ENCODE data around the gene ZNF662. TPM values are rescaled to one million over a fixed set of nuclear protein-coding genes. Genes with fewer than 3 reads are reported as not detected.

Gene ZNF662
- total RNA-seq, 1 experiment from 2014 or later, result 0.04 TPM

DNA sequence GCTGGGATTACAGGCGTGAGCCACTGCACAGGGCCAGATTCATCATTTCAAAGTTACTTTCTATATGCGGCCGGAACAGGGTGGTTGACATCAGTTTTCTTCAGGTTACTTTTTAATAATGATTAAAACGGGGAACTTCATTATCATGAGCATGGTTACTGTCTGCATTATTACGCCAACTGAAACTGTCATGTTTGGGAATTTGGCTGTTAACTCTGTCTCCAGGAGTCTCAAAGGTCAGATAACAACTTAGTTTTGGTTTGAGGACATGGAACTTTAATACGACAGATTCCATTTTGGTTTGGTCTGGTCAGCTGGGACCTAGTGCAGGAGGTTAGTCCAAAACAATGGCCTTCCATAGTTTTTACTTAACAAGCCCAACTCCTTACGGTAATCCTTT lies 38.8 kb upstream of the ZNF662 start:
- Histone ChIP-seq H3K9ac (ENCODE audit: low read length) (no peak overlapping the region), H3K4me3 (ENCODE audit: low read length) (no peak overlapping the region), H3K27ac (ENCODE audit: low read length) (no peak overlapping the region), H3K27me3 (ENCODE audit: low read length) (no peaks in the 10 kb centered on the region), H3K79me2 (ENCODE audit: low read length) (no peaks in the 10 kb centered on the region), H3K36me3 (ENCODE audit: low read depth, low read length) (no peaks in the 10 kb centered on the region), H2AFZ (ENCODE audit: low read length) (no peak overlapping the region), H3K9me3 (ENCODE audit: low read length) (no peaks in the 10 kb centered on the region), H3K9me2 (replicated peaks; ENCODE audit: low read length) (no peaks in the 10 kb centered on the region), H3K4me2 (ENCODE audit: low read length) (no peak overlapping the region), H3K4me1 (ENCODE audit: insufficient read depth, low read length) (no peaks in the 10 kb centered on the region), H4K20me1 (ENCODE audit: low read length) (no peaks in the 10 kb centered on the region), H3F3A (ENCODE audit: low read length, unreplicated experiment) (no peaks in the 10 kb centered on the region)
- intact Hi-C loops (cut with micrococcal nuclease), result no loop called here
- ChIA-PET POLR2A (ENCODE audit: unreplicated experiment) (no interaction called here), CTCF (no interaction called here)
- no TSS peak for BruUV-seq (replicated peaks)
- DNase-seq (no peak), ATAC-seq (no peak)
- TF ChIP-seq EZH2 (IDR thresholded peaks at IDR 0.05; ENCODE audit: low read length, unreplicated experiment), result no peak
- TF ChIP-seq EZH2phosphoT487 (IDR thresholded peaks at IDR 0.05; ENCODE audit: borderline replicate concordance, low read length), result no peak

DNA sequence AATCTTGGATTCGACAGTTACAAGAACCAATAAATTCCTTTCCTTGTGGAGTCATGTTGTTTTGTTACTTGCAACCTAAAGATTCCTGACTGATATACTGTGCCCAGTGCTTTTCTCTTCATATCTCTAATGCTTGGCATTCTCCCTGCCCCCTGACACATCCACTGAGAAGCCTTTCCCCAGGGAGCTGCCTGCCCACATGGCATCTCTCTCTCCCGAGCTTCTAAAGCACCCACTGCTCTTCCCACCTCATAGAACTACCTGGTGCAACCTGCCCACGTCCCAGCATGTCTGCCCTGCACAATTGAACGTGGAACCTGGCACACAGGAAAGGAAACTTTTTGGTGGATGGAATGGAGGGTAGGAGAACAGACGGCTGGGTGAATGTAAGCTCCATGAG lies 37.1 kb upstream of the ZNF662 start:
- no peaks in the 10 kb centered on the region for H3K4me1 ChIP-seq (ENCODE audit: insufficient read depth, low read length)
- H3K4me2 ChIP-seq (ENCODE audit: low read length), result no peak overlapping the region
- CTCF ChIA-PET, result no interaction called here
- no peak overlapping the region for H3K27ac ChIP-seq (ENCODE audit: low read length)
- no TSS peak for BruUV-seq (replicated peaks)
- DNase-seq, result no peak
- no peak overlapping the region for H2AFZ ChIP-seq (ENCODE audit: low read length)
- ATAC-seq, result no peak
- POLR2A ChIA-PET (ENCODE audit: unreplicated experiment), result no interaction called here
- H3K36me3 ChIP-seq (ENCODE audit: low read depth, low read length), result no peaks in the 10 kb centered on the region
- 0 out of 2 replicates have a peak, but pooled peaks cover 3% of the 10 kb centered on the region for H3K27me3 ChIP-seq (ENCODE audit: low read length)
- no peak overlapping the region for H3K9ac ChIP-seq (ENCODE audit: low read length)
- H3F3A ChIP-seq (ENCODE audit: low read length, unreplicated experiment), result no peaks in the 10 kb centered on the region
- no peaks in the 10 kb centered on the region for H3K79me2 ChIP-seq (ENCODE audit: low read length)
- H4K20me1 ChIP-seq (ENCODE audit: low read length), result no peaks in the 10 kb centered on the region
- no peak overlapping the region for H3K4me3 ChIP-seq (ENCODE audit: low read length)
- no peak for TF ChIP-seq EZH2 (IDR thresholded peaks at IDR 0.05; ENCODE audit: low read length, unreplicated experiment)
- no peak for TF ChIP-seq EZH2phosphoT487 (IDR thresholded peaks at IDR 0.05; ENCODE audit: borderline replicate concordance, low read length)
- TF ChIP-seq, protein P1, sequence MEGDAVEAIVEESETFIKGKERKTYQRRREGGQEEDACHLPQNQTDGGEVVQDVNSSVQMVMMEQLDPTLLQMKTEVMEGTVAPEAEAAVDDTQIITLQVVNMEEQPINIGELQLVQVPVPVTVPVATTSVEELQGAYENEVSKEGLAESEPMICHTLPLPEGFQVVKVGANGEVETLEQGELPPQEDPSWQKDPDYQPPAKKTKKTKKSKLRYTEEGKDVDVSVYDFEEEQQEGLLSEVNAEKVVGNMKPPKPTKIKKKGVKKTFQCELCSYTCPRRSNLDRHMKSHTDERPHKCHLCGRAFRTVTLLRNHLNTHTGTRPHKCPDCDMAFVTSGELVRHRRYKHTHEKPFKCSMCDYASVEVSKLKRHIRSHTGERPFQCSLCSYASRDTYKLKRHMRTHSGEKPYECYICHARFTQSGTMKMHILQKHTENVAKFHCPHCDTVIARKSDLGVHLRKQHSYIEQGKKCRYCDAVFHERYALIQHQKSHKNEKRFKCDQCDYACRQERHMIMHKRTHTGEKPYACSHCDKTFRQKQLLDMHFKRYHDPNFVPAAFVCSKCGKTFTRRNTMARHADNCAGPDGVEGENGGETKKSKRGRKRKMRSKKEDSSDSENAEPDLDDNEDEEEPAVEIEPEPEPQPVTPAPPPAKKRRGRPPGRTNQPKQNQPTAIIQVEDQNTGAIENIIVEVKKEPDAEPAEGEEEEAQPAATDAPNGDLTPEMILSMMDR (conservative IDR thresholded peaks at IDR 0.05; ENCODE audit: low read depth, low read length), result no peak
- intact Hi-C loops (cut with micrococcal nuclease), result no loop called here
- no peaks in the 10 kb centered on the region for H3K9me2 ChIP-seq (replicated peaks; ENCODE audit: low read length)
- H3K9me3 ChIP-seq (ENCODE audit: low read length), result no peaks in the 10 kb centered on the region

DNA sequence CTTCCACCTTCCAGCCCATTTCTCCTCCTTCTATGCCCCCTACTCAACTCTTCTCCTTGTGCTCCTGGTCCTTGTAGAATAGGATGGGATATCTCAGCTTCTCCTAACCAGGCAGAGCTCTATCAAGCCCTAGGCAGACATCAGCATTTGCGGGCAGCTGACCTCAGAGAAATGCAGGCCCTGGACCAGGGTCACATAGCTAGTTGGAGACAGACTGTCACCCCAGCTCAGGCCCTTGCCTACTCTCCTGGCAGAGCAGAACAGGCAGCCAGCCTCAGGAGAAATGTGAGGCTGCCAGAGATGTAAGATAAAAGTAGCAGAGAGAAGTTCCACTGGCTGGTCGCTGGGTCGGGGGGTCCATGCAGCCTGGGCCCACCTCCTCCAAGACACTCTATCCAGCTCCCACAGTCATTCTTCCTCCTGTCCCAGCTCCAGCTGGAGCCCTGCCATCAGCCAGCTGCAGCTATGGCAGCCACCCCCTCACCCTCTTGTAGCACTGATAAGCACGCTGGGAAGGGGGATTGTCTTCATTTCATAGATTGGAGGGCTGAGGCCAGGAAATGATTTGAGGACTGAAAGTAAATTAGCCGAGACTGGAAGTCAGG lies 34.2 kb upstream of the ZNF662 start:
- H3K27me3 ChIP-seq (ENCODE audit: low read length), result 0 out of 2 replicates have a peak, but pooled peaks cover 3% of the 10 kb centered on the region
- ChIA-PET CTCF (no interaction called here), POLR2A (ENCODE audit: unreplicated experiment) (no interaction called here)
- no TSS peak for BruUV-seq (replicated peaks)
- H3K27ac ChIP-seq (ENCODE audit: low read length), result no peak overlapping the region
- no peak overlapping the region for H3K9ac ChIP-seq (ENCODE audit: low read length)
- TF ChIP-seq EZH2 (IDR thresholded peaks at IDR 0.05; ENCODE audit: low read length, unreplicated experiment) (no peak), EZH2phosphoT487 (IDR thresholded peaks at IDR 0.05; ENCODE audit: borderline replicate concordance, low read length) (no peak)
- TF ChIP-seq, protein P1 (conservative IDR thresholded peaks at IDR 0.05; ENCODE audit: low read depth, low read length), result no peak
- H3K4me3 ChIP-seq (ENCODE audit: low read length), result no peak overlapping the region
- intact Hi-C loops (cut with micrococcal nuclease), result no loop called here
- no peak for DNase-seq
- no peaks in the 10 kb centered on the region for H3F3A ChIP-seq (ENCODE audit: low read length, unreplicated experiment)
- H3K36me3 ChIP-seq (ENCODE audit: low read depth, low read length), result no peaks in the 10 kb centered on the region
- H4K20me1 ChIP-seq (ENCODE audit: low read length), result no peaks in the 10 kb centered on the region
- H3K4me1 ChIP-seq (ENCODE audit: insufficient read depth, low read length), result no peaks in the 10 kb centered on the region
- no peak for ATAC-seq
- no peaks in the 10 kb centered on the region for H3K9me3 ChIP-seq (ENCODE audit: low read length)
- H3K9me2 ChIP-seq (replicated peaks; ENCODE audit: low read length), result no peaks in the 10 kb centered on the region
- H2AFZ ChIP-seq (ENCODE audit: low read length), result no peak overlapping the region
- H3K79me2 ChIP-seq (ENCODE audit: low read length), result no peaks in the 10 kb centered on the region
- H3K4me2 ChIP-seq (ENCODE audit: low read length), result no peak overlapping the region

Data from PC-3 (cell line).